C4-2B (cell line): ENCODE data around the gene MYNN.

Experiments
- ZFX ChIP-seq: fragments of 450-650 bp; IDR thresholded peaks from 2 replicates; pipeline ENCODE4 v1.6.1; 2017
- TF ChIP-seq, protein P1 (sequence below): fragments of 450-650 bp; conservative IDR thresholded peaks from 2 replicates; pipeline ENCODE4 v1.5.1; 2017; ENCODE audit warnings: mild to moderate bottlenecking

DNA sequence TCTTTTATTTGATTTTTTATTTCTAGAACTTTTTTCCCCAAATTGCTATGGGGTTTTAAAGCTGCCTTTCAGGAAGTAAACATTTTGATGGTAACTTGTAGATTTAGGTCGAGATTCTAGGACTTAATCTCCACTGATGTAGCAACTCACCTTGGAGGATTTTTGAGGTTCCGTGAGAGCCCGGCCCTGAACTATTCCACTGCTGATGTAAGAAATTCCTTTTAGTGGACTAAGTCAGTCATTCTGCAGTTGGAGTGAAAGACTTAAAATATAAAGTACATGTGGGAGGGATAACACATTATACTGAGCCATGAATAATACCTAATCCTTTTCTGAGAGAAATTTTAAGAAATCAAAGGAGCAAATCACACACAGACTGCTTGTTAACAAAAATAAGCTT is 52.1 kb downstream of the MYNN start:
- TF ChIP-seq, protein P1, sequence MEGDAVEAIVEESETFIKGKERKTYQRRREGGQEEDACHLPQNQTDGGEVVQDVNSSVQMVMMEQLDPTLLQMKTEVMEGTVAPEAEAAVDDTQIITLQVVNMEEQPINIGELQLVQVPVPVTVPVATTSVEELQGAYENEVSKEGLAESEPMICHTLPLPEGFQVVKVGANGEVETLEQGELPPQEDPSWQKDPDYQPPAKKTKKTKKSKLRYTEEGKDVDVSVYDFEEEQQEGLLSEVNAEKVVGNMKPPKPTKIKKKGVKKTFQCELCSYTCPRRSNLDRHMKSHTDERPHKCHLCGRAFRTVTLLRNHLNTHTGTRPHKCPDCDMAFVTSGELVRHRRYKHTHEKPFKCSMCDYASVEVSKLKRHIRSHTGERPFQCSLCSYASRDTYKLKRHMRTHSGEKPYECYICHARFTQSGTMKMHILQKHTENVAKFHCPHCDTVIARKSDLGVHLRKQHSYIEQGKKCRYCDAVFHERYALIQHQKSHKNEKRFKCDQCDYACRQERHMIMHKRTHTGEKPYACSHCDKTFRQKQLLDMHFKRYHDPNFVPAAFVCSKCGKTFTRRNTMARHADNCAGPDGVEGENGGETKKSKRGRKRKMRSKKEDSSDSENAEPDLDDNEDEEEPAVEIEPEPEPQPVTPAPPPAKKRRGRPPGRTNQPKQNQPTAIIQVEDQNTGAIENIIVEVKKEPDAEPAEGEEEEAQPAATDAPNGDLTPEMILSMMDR: no peak
- TF ChIP-seq ZFX: no peak
